Measurements from ENCODE around the gene PAPPA2.

GRCh38 chr1:176521211-176521610 lies 58.2 kb downstream of the PAPPA2 start:
- TF ChIP-seq CTCF (IDR thresholded peaks at IDR 0.05) (no peak), EZH2 (IDR thresholded peaks at IDR 0.05; ENCODE audit: borderline replicate concordance, insufficient read depth, low read depth, low read length, poor library complexity, severe bottlenecking) (no peak)

All from B cell (primary cell).